ENCODE measurements around the gene RAC3. TPM values are rescaled to one million over a fixed set of nuclear protein-coding genes. Genes with fewer than 3 reads are reported as not detected.
A peak's percentile ranks its signal among the peaks of the same experiment; 100 is the strongest.

Gene RAC3
- total and polyA plus RNA-seq, 10 donors, result 0.60 to 3.4 (median 1.1) TPM; not detected in 2

DNA sequence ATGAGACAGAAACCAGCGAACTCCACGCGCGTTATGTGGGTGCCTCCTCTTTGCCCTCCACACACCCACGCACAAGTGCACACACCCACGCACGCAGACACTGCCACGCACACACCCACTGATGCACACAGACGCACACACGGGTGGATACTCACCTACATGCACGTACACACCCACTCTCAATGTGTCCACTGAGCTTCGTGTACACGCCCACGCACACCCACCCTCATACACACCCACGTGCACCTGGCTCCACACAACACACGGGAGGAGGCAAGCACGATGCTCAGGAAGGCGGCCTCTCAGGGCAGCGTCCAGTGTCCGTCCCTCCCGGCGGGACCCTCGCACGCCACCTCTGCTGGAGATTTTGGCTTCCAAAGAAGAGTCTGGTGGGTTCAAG is 15.9 kb downstream of the RAC3 start:
- H3K4me1 ChIP-seq, result peaks cover 8 to 28% (median 22%) of the 10 kb centered on the region in 6 donors
- H3K36me3 ChIP-seq, result peaks cover 0 to 39% (median 9%) of the 10 kb centered on the region in 6 donors
- no peak for DNase-seq
- H3K4me3 ChIP-seq, result no peak overlapping the region
- WGBS, 5 donors, result 87 to 91% (median 89%) methylated on average over 24 of the region's 24 CpGs
- intact Hi-C loops (cut with DNase I; ENCODE audit: low total_unique reads), result loop anchor here (10.0 kb wide), 1 partner anchor 57 kb away; no protein-coding TSS in a partner anchor
- H3K9me3 ChIP-seq, result no peaks in the 10 kb centered on the region
- no peaks in the 10 kb centered on the region for H3K27me3 ChIP-seq (replicated peaks in 1 of 7)
- H3K27ac ChIP-seq, result no peak overlapping the region
- TF ChIP-seq, protein P1, sequence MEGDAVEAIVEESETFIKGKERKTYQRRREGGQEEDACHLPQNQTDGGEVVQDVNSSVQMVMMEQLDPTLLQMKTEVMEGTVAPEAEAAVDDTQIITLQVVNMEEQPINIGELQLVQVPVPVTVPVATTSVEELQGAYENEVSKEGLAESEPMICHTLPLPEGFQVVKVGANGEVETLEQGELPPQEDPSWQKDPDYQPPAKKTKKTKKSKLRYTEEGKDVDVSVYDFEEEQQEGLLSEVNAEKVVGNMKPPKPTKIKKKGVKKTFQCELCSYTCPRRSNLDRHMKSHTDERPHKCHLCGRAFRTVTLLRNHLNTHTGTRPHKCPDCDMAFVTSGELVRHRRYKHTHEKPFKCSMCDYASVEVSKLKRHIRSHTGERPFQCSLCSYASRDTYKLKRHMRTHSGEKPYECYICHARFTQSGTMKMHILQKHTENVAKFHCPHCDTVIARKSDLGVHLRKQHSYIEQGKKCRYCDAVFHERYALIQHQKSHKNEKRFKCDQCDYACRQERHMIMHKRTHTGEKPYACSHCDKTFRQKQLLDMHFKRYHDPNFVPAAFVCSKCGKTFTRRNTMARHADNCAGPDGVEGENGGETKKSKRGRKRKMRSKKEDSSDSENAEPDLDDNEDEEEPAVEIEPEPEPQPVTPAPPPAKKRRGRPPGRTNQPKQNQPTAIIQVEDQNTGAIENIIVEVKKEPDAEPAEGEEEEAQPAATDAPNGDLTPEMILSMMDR (IDR thresholded peaks at IDR 0.05 in 8 of 11, conservative IDR thresholded peaks at IDR 0.05 in 3 of 11), result no peak
- TF ChIP-seq POLR2AphosphoS5 (IDR thresholded peaks at IDR 0.05) (no peak), POLR2A (IDR thresholded peaks at IDR 0.05) (no peak)

- Histone ChIP-seq H3K4me3 (no peak overlapping the region), H3K27me3 (replicated peaks in 1 of 7) (no peaks in the 10 kb centered on the region), H3K27ac (no peak overlapping the region), H3K4me1 (peaks cover 13 to 34% (median 29%) of the 10 kb centered on the region in 6 donors), H3K9me3 (no peaks in the 10 kb centered on the region), H3K36me3 (peaks cover 0 to 39% (median 9%) of the 10 kb centered on the region in 6 donors)
- 87 to 96% (median 94%) methylated on average over 13 to 25 of the region's 25 CpGs for WGBS, 5 donors
- TF ChIP-seq, protein P1 (IDR thresholded peaks at IDR 0.05 in 8 of 11, conservative IDR thresholded peaks at IDR 0.05 in 3 of 11), result no peak
- TF ChIP-seq POLR2A (IDR thresholded peaks at IDR 0.05) (no peak), POLR2AphosphoS5 (IDR thresholded peaks at IDR 0.05) (peak in 1 of 3 donors; percentile 16)
- intact Hi-C loops (cut with DNase I; ENCODE audit: low total_unique reads), result loop anchor here (10.0 kb wide), 1 partner anchor 57 kb away; no protein-coding TSS in a partner anchor
- DNase-seq, result peak; percentile 69
Observed at GRCh38 chr17:82047914-82048570, 16.6 kb downstream of the RAC3 start.

DNA sequence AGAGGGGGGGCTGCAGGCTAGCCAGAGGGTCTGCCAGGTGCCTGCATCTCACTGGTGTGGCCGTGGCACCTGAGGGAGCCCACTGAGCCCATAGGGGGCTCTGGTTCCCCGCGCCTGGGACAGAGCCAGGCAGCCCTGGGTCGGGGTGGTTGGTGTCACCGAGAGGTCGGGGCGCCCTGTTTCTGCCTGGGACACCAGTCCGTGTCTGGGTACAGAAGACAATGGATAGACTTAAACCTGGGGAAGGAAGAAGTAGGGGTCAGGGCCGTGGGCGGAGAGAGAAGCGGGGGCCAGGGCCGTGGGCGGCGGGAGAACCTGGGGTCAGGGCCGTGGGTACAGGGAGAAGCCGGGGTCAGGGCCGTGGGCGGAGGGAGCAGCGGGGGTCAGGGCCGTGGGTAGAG is 17.1 kb downstream of the RAC3 start:
- no peak overlapping the region for H3K27ac ChIP-seq
- no peak for TF ChIP-seq POLR2A (IDR thresholded peaks at IDR 0.05)
- no peak for TF ChIP-seq POLR2AphosphoS5 (IDR thresholded peaks at IDR 0.05)
- TF ChIP-seq, protein P1 (IDR thresholded peaks at IDR 0.05 in 8 of 11, conservative IDR thresholded peaks at IDR 0.05 in 3 of 11), result no peak
- H3K36me3 ChIP-seq, result peaks cover 0 to 44% (median 10%) of the 10 kb centered on the region in 6 donors
- 86 to 91% (median 89%) methylated on average over 17 to 20 of the region's 20 CpGs for WGBS, 5 donors
- H3K27me3 ChIP-seq (replicated peaks in 1 of 7), result no peaks in the 10 kb centered on the region
- H3K4me1 ChIP-seq, result peaks cover 18 to 40% (median 34%) of the 10 kb centered on the region in 6 donors
- H3K4me3 ChIP-seq, result no peak overlapping the region
- peak; percentile 69 for DNase-seq
- intact Hi-C loops (cut with DNase I; ENCODE audit: low total_unique reads), result loop anchor here (10.0 kb wide), 1 partner anchor 56 kb away; no protein-coding TSS in a partner anchor
- no peaks in the 10 kb centered on the region for H3K9me3 ChIP-seq

- no peak overlapping the region for H3K4me3 ChIP-seq
- H3K36me3 ChIP-seq, result peaks cover 0 to 49% (median 16%) of the 10 kb centered on the region in 6 donors
- intact Hi-C loops (cut with DNase I; ENCODE audit: low total_unique reads), result loop anchor here (10.0 kb wide), 1 partner anchor 56 kb away; no protein-coding TSS in a partner anchor
- no peak overlapping the region for H3K27ac ChIP-seq
- TF ChIP-seq POLR2A (IDR thresholded peaks at IDR 0.05), result no peak
- no peaks in the 10 kb centered on the region for H3K27me3 ChIP-seq (replicated peaks in 1 of 7)
- peaks cover 20 to 45% (median 38%) of the 10 kb centered on the region in 6 donors for H3K4me1 ChIP-seq
- DNase-seq, result peak; percentile 54
- no peaks in the 10 kb centered on the region for H3K9me3 ChIP-seq
- 84 to 96% (median 93%) methylated on average over 5 to 8 of the region's 8 CpGs for WGBS, 5 donors
Observed at GRCh38 chr17:82049106-82049505, 17.6 kb downstream of the RAC3 start.
